Astrocyte (in vitro differentiated cells and primary cell): Measurements from ENCODE around the gene CRB3.

Experiments
- EZH2 ChIP-seq: IDR thresholded peaks from 2 replicates; pipeline ENCODE4 v1.6.1; 2012; ENCODE audit warnings: mild to moderate bottlenecking, low read length, inconsistent platforms; ENCODE audit not compliant: insufficient read depth
- TF ChIP-seq, protein P1 (sequence below): IDR thresholded peaks from 2 replicates; pipeline ENCODE4 v1.5.1; 2011; ENCODE audit warnings: low read depth, mild to moderate bottlenecking, inconsistent platforms, low read length, moderate library complexity; ENCODE audit not compliant: insufficient read depth

DNA sequence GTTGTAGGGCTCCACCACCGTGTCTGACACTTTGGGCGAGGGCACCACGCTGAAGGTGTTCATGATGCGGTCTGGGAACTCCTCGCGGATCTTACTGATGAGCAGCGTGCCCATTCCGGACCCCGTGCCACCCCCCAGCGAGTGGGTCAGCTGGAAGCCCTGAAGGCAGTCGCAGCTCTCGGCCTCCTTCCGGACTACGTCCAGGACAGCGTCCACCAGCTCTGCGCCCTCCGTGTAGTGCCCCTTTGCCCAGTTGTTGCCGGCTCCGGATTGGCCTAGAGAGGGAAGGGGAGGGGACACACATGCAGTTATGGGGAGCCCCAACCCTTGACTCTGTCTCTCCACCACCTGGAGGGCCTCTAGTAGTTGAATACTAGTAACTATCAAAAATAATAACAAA is 31.9 kb downstream of the CRB3 start:
- TF ChIP-seq EZH2, result no peak
- TF ChIP-seq, protein P1, sequence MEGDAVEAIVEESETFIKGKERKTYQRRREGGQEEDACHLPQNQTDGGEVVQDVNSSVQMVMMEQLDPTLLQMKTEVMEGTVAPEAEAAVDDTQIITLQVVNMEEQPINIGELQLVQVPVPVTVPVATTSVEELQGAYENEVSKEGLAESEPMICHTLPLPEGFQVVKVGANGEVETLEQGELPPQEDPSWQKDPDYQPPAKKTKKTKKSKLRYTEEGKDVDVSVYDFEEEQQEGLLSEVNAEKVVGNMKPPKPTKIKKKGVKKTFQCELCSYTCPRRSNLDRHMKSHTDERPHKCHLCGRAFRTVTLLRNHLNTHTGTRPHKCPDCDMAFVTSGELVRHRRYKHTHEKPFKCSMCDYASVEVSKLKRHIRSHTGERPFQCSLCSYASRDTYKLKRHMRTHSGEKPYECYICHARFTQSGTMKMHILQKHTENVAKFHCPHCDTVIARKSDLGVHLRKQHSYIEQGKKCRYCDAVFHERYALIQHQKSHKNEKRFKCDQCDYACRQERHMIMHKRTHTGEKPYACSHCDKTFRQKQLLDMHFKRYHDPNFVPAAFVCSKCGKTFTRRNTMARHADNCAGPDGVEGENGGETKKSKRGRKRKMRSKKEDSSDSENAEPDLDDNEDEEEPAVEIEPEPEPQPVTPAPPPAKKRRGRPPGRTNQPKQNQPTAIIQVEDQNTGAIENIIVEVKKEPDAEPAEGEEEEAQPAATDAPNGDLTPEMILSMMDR, result no peak
